WTC11 (cell line): ENCODE measurements around the gene POSTN.

Source experiments
- CTCF ChIP-seq: fragments of 200-600 bp; IDR thresholded peaks from 2 replicates; pipeline ENCODE4 v1.8.0; 2022; ENCODE audit warnings: antibody characterized with exemption
- FOXJ3 ChIP-seq: sonication (generic); formaldehyde crosslinking; IDR thresholded peaks from 2 replicates; pipeline ENCODE4 v1.9.0; 2021; ENCODE audit warnings: missing genetic modification reagents, mild to moderate bottlenecking, borderline replicate concordance
- IRF1 ChIP-seq: sonication (generic); formaldehyde crosslinking; IDR thresholded peaks from 2 replicates; pipeline ENCODE4 v1.8.0; 2023; ENCODE audit warnings: missing genetic modification reagents
- MAX ChIP-seq: sonication (generic); formaldehyde crosslinking; IDR thresholded peaks from 2 replicates; pipeline ENCODE4 v1.8.0; 2022; ENCODE audit warnings: mild to moderate bottlenecking, missing genetic modification reagents
- ZNF121 ChIP-seq: sonication (generic); formaldehyde crosslinking; IDR thresholded peaks from 2 replicates; pipeline ENCODE4 v1.8.0; 2023; ENCODE audit warnings: missing genetic modification reagents
- ZNF416 ChIP-seq: fragments of 250-450 bp; sonication (Bioruptor Pico); IDR thresholded peaks from 2 replicates; pipeline ENCODE4 v1.9.0; 2021; ENCODE audit warnings: mild to moderate bottlenecking, inconsistent platforms

GRCh38 chr13:37546087-37546486 lies 52.5 kb downstream of the POSTN start:
- no peak for TF ChIP-seq CTCF
- no peak for TF ChIP-seq ZNF416
- no peak for TF ChIP-seq FOXJ3 (CRISPR knock-in tag)
- TF ChIP-seq IRF1 (CRISPR knock-in tag), result no peak
- no peak for TF ChIP-seq MAX (CRISPR knock-in tag)
- no peak for TF ChIP-seq ZNF121 (CRISPR knock-in tag)
